Stimulated activated naive CD8-positive, alpha-beta T cell treated with anti-CD3 and anti-CD28 coated beads, Interleukin-15, Interleukin-2, amounts not matched to agents 100 ng/mL and 50 ng/mL, for 24 hours (primary cell): ENCODE results near the gene CRMP1.
"Not testable (repeated sequence)": the region's sequence is repeated elsewhere in the genome, so short reads cannot be mapped to it uniquely, and the experiment has no call there.

Experiments
- H3K27ac Mint-ChIP-seq: one replicate; pipeline ENCODE4 v1.8.0; 2021; ENCODE audit warnings: mild to moderate bottlenecking, mixed read lengths
- H3K27me3 Mint-ChIP-seq: one replicate; pipeline ENCODE4 v1.8.0; 2021; ENCODE audit warnings: mixed read lengths
- H3K36me3 Mint-ChIP-seq: one replicate; pipeline ENCODE4 v1.8.0; 2021; ENCODE audit warnings: low read depth, mixed read lengths
- H3K4me1 Mint-ChIP-seq: one replicate; pipeline ENCODE4 v1.8.0; 2021; ENCODE audit warnings: low read depth, mixed read lengths
- H3K4me3 Mint-ChIP-seq: one replicate; pipeline ENCODE4 v1.8.0; 2021; ENCODE audit warnings: mild to moderate bottlenecking, mixed read lengths
- H3K9me3 Mint-ChIP-seq: one replicate; pipeline ENCODE4 v1.8.0; 2021; ENCODE audit warnings: mixed read lengths

CRMP1 gene

DNA sequence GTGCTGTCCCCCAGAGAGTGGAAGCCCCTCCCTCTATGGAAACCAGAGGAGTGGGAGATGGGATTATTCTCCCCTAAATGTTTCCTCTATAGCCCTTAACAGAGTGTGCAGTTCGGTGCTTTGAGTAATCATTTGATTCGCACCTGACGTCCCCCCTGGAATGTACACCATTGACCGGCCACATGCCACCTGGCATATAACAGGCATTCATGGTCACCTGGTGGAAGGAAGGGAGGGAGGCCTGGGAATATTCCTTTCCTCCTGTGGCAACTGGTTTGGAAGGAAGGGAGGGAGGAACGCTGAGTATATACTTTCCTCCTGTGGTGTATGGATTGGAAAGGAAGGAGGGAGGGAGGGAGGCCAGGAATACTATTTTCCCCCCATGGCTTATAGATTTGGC lies 77.2 kb downstream of the CRMP1 start:
- H3K27me3 Mint-ChIP-seq = no peaks in the 10 kb centered on the region
- H3K27ac Mint-ChIP-seq = no peak overlapping the region
- no peaks in the 10 kb centered on the region for H3K9me3 Mint-ChIP-seq
- no peaks in the 10 kb centered on the region for H3K36me3 Mint-ChIP-seq
- no peak overlapping the region for H3K4me3 Mint-ChIP-seq
- H3K4me1 Mint-ChIP-seq = no peaks in the 10 kb centered on the region

DNA sequence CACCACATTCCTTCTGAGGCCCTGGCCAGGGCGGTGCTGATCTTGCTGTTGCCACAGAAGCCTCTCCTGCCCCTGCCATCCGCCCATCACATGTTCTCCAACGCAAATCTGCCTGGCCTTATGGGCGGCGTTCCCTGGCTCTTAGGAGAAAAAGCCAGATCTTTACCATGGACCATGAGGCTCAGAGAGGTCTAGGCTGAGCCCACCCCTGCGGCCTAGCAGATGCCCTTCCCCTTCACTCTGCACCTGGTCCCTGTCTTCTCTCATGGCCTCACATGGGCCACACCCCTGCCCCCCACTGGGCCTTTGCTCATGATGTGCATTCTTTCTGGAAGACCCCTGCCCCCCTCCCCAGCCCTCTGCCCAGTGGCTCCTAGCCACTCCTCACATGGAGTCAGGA lies 78.5 kb downstream of the CRMP1 start:
- H3K9me3 Mint-ChIP-seq = no peaks in the 10 kb centered on the region
- no peaks in the 10 kb centered on the region for H3K27me3 Mint-ChIP-seq
- no peaks in the 10 kb centered on the region for H3K36me3 Mint-ChIP-seq
- no peak overlapping the region for H3K4me3 Mint-ChIP-seq
- no peak overlapping the region for H3K27ac Mint-ChIP-seq
- no peaks in the 10 kb centered on the region for H3K4me1 Mint-ChIP-seq

GRCh38 chr4:5813882-5814255 lies 79.0 kb downstream of the CRMP1 start:
- no peaks in the 10 kb centered on the region for H3K4me1 Mint-ChIP-seq
- no peak overlapping the region for H3K27ac Mint-ChIP-seq
- no peaks in the 10 kb centered on the region for H3K27me3 Mint-ChIP-seq
- no peaks in the 10 kb centered on the region for H3K9me3 Mint-ChIP-seq
- H3K36me3 Mint-ChIP-seq = no peaks in the 10 kb centered on the region
- no peak overlapping the region for H3K4me3 Mint-ChIP-seq

DNA sequence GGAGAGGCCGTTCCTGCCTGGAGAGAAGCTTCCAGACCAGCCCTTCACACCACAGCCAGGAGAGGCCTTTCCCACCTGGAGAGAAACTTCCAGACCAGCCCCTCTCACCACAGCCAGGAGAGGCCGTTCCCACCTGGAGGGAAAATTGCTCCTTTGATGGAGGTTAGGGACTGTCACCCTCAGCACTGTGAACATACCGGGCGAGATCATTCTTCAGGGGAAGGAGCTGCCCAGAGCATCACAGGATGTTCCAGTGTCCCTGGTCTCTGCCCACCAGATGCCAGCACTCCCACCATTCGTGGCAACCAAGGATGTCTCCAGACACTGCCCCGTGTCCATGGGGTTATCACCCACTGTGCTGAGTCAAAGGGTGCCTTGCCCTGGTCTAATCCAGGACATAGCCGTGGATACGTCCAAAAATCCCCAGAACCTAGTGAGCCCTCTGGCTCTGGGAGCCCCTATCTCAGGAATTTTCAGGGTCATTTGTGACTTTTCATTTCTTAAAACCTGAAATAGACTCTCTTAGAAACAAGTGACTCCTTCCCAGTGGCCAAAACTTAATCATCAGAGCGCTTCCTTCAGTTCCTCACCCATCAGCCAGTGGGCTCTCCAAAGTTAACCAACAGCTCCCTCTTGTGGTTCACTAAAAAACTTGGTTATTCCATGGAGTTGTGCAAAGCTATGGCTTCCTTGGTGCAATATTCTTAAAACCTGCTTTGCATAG lies 80.2 kb downstream of the CRMP1 start:
- H3K9me3 Mint-ChIP-seq = no peaks in the 10 kb centered on the region
- no peaks in the 10 kb centered on the region for H3K36me3 Mint-ChIP-seq
- H3K27me3 Mint-ChIP-seq = no peaks in the 10 kb centered on the region
- H3K4me3 Mint-ChIP-seq = no peak overlapping the region
- no peak overlapping the region for H3K27ac Mint-ChIP-seq
- no peaks in the 10 kb centered on the region for H3K4me1 Mint-ChIP-seq

DNA sequence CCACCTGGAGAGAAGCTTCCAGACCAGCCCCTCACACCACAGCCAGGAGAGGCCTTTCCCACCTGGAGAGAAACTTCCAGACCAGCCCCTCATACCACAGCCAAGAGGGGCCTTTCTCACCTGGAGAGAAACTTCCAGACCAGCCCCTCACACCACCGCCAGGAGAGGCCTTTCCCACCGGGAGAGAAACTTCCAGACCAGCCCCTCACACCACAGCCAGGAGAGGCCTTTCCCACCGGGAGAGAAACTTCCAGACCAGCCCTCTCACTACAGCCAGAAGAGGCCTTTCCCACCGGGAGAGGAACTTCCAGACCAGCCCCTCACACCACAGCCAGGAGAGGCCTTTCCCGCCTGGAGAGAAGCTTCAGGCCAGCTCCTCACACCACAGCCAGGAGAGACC lies 80.8 kb downstream of the CRMP1 start:
- not testable (repeated sequence) for H3K27ac Mint-ChIP-seq, H3K4me1 Mint-ChIP-seq, H3K36me3 Mint-ChIP-seq, H3K27me3 Mint-ChIP-seq, H3K4me3 Mint-ChIP-seq, H3K9me3 Mint-ChIP-seq

GRCh38 chr4:5810770-5811430 lies 82.0 kb downstream of the CRMP1 start:
- Mint-ChIP-seq H3K36me3 (no peaks in the 10 kb centered on the region), H3K4me1 (no peaks in the 10 kb centered on the region), H3K27me3 (no peaks in the 10 kb centered on the region), H3K27ac (no peak overlapping the region), H3K4me3 (no peak overlapping the region), H3K9me3 (no peaks in the 10 kb centered on the region)

DNA sequence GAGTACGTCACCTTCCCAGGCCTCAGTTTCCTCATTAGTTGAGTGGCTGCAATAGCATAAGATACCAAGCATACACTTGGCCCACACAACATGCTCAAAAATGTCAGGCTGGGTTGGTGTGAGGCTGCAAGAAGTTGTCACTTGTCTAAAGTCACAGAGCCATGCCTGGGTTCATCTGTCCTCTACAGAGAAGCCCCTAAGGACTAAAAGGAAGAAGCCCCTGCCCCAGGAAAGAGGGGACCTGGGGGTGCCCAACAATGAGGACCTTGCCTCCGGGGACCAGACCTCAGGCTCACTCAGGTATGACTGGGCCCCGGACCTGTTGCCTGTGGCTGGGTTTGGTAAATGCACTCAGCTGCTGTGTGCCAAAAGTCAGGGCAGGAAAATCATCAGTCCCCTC lies 82.7 kb downstream of the CRMP1 start:
- Mint-ChIP-seq H3K9me3 (no peaks in the 10 kb centered on the region), H3K4me1 (no peaks in the 10 kb centered on the region), H3K27me3 (no peaks in the 10 kb centered on the region), H3K36me3 (no peaks in the 10 kb centered on the region), H3K4me3 (no peak overlapping the region), H3K27ac (no peak overlapping the region)

DNA sequence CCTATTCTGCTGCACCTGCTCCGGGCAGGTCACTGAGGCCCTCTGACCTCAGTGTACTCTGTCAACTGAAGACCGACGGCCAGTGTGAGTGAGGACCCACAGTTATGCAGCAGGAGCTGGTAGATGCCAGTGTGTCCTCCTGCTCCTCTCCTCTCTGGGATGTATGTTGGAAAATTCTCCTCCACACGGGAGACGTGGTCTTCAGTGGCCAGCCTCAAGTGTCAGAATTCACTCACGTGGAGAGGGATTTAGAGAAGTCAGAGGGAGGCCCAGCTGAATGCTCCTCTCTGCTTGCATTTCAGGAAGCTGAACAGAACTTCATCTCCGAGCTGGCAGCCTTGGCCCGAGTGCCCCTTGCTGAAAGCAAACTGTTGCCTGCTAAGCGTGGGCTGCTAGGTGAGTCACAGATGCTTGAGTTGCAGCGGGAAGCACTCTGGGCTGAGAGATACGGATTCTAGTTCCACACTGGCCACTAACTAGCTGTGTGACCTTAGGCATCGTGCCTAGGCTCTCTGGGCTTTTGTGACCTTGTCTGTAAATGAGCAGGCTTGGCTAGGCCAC lies 83.6 kb downstream of the CRMP1 start:
- Mint-ChIP-seq H3K4me1 (no peaks in the 10 kb centered on the region), H3K27ac (no peak overlapping the region), H3K9me3 (no peaks in the 10 kb centered on the region), H3K27me3 (no peaks in the 10 kb centered on the region), H3K36me3 (no peaks in the 10 kb centered on the region), H3K4me3 (no peak overlapping the region)

DNA sequence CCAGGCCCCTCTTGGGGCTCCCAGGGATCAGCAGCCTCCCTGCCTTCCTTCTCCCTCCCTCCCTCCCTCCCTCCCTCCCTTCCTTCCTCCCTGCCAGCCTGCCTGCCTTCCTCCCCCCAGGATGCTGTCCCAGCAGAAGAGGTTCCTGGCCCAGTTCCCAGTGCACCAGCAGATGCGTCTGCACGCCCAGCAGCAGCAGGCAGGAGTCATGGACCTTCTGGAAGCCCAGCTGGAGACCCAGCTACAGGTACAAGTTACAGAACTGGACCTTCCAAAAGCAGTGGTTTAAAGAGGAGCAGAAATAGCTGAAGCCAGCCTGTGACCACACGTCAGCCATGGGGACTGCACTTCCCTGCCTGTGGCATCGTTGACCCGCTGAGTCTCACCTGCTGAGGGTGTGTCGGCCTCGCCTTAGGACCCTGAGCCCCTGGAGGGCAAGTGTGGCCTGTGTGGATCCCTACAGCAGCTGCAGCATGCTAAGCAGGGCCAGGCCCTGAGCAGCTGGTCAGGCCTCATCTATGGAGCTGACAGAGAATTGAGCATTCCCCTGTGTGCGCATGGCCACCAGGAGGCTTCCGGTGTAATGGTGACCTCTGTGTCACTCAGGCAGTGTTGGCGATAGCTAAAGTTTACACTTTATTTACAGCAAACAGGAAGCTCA lies 84.7 kb downstream of the CRMP1 start:
- Mint-ChIP-seq H3K27ac (no peak overlapping the region), H3K9me3 (no peaks in the 10 kb centered on the region), H3K4me1 (no peaks in the 10 kb centered on the region), H3K27me3 (no peaks in the 10 kb centered on the region), H3K4me3 (no peak overlapping the region), H3K36me3 (no peaks in the 10 kb centered on the region)

DNA sequence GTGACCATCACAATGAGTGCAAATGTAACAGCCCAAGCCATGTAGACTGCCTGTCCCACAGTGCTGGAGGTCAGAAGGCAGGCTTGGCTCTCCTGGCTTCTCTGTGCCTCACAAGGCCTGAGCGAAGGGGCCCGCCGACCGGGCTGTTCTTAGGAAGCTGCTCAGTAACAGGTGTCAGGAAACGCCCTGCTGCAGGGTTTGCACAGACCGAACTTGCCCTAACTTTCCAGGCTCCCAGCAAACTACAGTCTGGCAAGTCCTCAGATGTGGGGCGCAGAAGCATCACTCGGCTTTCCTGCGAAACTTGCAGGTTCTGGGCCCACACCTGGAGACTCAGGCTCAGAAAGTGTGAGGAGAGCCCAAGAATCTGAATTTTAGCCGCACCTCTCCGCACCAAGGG lies 87.6 kb downstream of the CRMP1 start:
- H3K4me1 Mint-ChIP-seq = no peaks in the 10 kb centered on the region
- H3K27me3 Mint-ChIP-seq = no peaks in the 10 kb centered on the region
- no peaks in the 10 kb centered on the region for H3K36me3 Mint-ChIP-seq
- no peak overlapping the region for H3K4me3 Mint-ChIP-seq
- H3K27ac Mint-ChIP-seq = no peak overlapping the region
- no peaks in the 10 kb centered on the region for H3K9me3 Mint-ChIP-seq

GRCh38 chr4:5804656-5805055 lies 88.2 kb downstream of the CRMP1 start:
- no peak overlapping the region for H3K4me3 Mint-ChIP-seq
- no peaks in the 10 kb centered on the region for H3K4me1 Mint-ChIP-seq
- H3K36me3 Mint-ChIP-seq = no peaks in the 10 kb centered on the region
- no peaks in the 10 kb centered on the region for H3K27me3 Mint-ChIP-seq
- no peak overlapping the region for H3K27ac Mint-ChIP-seq
- H3K9me3 Mint-ChIP-seq = no peaks in the 10 kb centered on the region

DNA sequence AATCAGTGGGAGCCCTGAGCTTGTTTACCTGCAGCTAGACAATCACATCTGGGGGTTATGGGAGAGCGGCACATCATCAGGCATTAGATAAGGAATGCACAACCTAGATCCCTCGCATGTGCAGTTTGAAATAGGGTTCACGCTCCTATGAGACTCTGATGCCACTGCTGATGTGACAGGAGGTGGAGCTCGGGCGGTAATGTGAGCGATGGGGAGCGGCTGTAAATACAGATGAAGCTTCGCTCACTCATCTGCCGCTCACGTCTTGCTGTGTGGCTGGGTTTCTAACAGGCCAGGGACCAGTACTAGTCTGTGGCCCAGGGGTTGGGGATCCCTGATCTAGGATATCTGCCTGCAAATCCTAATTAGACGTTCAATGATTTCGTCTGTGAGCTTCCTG lies 90.3 kb downstream of the CRMP1 start:
- Mint-ChIP-seq H3K4me3 (no peak overlapping the region), H3K27ac (no peak overlapping the region), H3K27me3 (peaks cover 1% of the 10 kb centered on the region), H3K4me1 (no peaks in the 10 kb centered on the region), H3K9me3 (no peaks in the 10 kb centered on the region), H3K36me3 (no peaks in the 10 kb centered on the region)

- Mint-ChIP-seq H3K27me3 (peaks cover 3% of the 10 kb centered on the region), H3K4me3 (no peak overlapping the region), H3K4me1 (no peaks in the 10 kb centered on the region), H3K27ac (no peak overlapping the region), H3K36me3 (no peaks in the 10 kb centered on the region), H3K9me3 (no peaks in the 10 kb centered on the region)
Observed at GRCh38 chr4:5801696-5802095, 91.2 kb downstream of the CRMP1 start.

DNA sequence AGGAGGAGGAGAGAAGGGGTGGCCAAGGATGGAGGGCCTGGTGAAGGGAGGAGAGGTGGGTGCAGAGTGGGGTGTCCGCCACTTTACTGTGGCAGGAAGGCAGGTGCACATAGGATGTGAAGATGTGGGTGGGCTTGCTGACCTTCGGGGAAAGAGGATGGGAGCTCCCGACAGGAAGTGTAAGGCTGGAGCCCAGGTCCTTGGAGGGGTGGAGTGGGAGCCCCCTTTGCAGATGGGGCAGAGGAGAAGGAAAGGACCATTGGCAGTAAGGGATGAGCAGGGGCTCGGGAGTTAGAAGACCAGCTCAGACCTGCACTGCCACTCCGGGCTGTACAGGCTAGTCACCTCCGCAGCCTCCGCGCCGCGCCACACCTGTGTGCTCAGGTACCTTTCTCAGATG lies 92.4 kb downstream of the CRMP1 start:
- no peak overlapping the region for H3K27ac Mint-ChIP-seq
- H3K36me3 Mint-ChIP-seq = no peaks in the 10 kb centered on the region
- peaks cover 3% of the 10 kb centered on the region for H3K27me3 Mint-ChIP-seq
- no peak overlapping the region for H3K4me3 Mint-ChIP-seq
- no peaks in the 10 kb centered on the region for H3K4me1 Mint-ChIP-seq
- peaks cover 4% of the 10 kb centered on the region for H3K9me3 Mint-ChIP-seq

- Mint-ChIP-seq H3K4me1 (no peaks in the 10 kb centered on the region), H3K27ac (no peak overlapping the region), H3K36me3 (no peaks in the 10 kb centered on the region), H3K27me3 (peaks cover 3% of the 10 kb centered on the region), H3K9me3 (peaks cover 7% of the 10 kb centered on the region), H3K4me3 (no peak overlapping the region)
Observed at GRCh38 chr4:5799406-5799805, 93.5 kb downstream of the CRMP1 start.
